Stimulated activated CD4-positive, alpha-beta T cell treated with anti-CD3 and anti-CD28 coated beads, Interleukin-2, amount 100 ng/mL, for 24 hours (primary cell): ENCODE data around the gene PLXNA1.

Source experiments
- DNase-seq, 2 donors: peaks; one replicate each; pipeline ENCODE4 v3.0.0-alpha.2; 2020

The PLXNA1 gene

GRCh38 chr3:127003175-127003555, 20.2 kb downstream of the PLXNA1 start:
- no peak for DNase-seq

DNA sequence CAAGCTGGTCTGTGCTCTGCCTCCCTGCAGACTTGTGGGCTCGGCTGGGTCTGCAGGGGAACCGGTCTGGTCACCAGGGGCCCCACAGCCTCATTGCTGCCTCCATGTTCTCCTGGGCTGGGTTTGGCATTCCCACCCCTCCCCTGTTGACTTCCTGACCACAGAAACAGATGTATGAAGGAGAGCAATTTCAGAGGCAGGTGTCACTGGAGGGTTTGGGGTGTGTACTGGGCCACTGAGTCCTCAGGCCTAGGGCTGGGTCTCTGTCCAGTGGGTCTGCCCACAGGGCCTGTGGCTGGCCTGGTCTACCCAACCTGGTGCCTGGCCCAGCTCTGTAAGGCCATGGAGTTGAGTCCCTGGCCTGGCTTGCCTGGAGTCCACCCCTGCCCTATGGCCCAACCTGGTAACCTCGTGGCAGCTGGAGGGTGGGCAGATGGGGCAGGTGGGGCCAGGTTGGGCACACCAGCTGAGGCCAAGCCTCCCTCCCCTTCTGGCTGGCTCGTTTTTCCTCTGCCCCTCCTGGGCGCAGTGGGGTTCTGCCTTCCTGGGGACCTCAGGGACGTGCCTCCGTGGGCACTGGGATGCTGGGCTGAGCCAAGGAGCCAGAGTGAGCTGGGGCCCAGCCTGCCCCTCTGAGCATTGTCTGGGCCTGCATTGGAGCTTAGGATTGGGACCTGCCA, 20.8 kb downstream of the PLXNA1 start:
- DNase-seq = no peak

DNA sequence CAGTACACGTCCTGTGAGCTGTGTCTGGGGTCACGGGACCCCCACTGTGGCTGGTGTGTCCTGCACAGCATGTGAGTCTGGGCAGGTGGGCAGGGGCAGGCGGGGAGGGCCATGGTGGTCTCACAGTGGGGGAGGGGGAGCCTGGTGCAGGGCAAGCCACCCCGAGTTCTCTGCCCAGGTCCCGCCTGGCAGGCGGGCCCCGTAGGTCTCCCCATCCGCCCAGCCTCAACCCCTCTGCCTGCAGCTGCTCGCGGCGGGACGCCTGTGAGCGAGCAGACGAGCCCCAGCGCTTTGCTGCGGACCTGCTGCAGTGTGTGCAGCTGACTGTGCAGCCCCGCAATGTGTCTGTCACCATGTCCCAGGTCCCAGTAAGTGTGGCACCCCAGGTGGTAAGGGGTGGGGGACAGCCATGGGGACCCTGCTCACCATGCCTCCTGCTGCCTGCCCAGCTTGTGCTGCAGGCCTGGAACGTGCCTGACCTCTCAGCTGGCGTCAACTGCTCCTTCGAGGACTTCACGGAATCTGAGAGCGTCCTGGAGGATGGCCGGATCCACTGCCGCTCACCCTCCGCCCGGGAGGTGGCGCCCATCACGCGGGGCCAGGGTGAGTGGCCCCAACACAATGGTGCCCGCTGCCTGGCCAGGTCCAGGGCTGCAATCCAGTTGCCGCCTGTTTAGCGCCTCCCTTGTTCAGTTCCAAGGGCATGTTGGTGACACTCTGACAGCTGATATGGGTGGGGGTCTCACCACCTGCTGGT, 21.9 kb downstream of the PLXNA1 start:
- no peak for DNase-seq

GRCh38 chr3:127005864-127006500, 23.1 kb downstream of the PLXNA1 start:
- no peak for DNase-seq

GRCh38 chr3:127006781-127007436, 24.0 kb downstream of the PLXNA1 start:
- DNase-seq = no peak

DNA sequence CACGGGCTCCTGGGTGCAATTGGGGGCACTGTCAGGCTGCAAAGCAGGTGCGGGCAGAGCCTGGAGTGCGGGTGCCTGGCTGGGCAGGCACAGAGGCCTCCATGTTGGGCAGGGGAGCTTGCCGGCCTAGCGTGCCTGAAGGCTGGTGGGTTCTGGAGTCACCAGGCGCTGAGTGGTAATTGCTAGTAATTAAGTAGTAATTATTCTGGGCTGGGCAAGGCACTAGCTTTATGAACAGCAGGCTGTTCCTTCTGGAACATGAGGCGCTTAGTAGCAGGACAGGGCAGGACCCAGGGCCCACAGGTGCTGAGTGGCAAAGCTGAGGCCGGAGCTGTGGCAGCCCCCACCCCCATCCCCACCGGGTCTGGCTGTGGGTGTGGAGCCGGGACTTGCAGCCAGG, 25.3 kb downstream of the PLXNA1 start:
- DNase-seq = no peak

DNA sequence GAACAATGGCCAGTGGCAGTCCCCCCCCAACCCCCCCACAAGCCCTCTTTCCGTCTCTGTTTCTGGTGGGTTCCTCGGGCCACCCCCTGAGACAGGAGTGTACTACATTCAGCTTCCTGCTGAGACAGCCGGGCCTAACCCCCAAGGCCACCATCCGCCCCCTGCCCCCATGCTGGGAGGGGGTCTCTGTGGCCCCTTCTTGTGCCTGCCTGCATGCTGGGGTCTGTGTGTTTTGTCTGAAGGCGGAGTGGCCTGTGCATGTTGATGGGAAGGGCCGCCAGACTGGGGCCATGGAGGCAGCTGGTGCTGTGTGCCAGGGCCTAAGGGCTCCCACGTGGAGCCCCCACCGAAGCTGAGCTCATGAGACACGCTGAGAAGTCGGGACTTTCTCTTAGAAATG, 26.6 kb downstream of the PLXNA1 start:
- DNase-seq = no peak

DNA sequence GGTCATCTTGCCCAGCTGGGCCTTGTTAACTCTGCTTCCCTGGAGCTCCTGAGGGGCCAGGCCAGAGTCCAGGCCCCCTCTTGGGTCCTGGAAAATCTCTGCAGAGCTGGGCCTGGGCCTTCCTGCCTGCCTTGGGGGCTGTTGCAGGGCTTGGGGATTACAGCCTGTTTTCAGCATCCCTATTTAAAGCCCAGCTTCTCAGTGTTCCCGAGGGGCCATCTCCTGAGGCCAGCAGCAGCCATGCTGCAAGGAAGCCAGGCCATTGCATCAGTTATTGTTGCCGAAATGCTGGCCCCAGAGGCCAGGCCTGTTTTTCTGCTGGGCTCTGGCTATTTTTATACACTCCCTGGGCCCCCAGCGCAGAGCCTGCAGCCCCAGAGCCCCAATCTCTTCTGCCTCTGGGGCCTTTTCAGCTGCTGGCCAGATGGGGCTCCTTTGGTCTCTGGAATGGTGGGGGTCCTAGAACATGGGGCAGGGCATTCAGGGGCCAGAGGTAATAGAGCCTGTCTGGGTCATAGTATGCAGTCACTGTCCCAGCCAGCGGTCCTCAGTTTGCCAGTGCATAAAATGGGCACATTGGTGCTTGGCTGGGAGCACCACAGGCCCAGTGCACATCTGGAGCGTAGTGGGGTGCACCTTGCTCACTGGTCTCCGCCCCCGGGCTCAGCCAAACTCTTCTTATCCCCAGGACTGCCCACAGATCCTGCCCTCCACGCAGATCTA, 28.5 kb downstream of the PLXNA1 start:
- no peak for DNase-seq

DNA sequence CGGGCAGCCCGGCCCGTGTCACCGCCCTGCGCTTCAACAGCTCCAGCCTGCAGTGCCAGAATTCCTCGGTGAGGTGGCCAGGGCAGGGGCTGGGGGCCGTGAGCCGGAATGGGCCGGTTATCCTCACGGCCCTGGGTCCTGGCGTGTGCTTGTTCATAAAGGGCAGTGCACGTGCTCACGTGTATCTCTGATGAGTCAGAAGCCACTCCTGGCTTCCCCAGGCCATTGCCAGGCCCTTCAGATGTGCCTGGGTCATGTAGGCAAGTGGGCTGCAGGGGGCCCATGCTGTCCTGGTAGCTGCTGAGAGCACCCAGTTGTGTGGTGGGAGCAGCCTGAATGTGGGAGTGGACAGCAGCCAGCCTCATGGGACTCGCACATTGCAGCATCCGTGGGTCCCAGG, 29.2 kb downstream of the PLXNA1 start:
- DNase-seq = no peak

GRCh38 chr3:127013181-127013580, 30.3 kb downstream of the PLXNA1 start:
- DNase-seq = no peak

DNA sequence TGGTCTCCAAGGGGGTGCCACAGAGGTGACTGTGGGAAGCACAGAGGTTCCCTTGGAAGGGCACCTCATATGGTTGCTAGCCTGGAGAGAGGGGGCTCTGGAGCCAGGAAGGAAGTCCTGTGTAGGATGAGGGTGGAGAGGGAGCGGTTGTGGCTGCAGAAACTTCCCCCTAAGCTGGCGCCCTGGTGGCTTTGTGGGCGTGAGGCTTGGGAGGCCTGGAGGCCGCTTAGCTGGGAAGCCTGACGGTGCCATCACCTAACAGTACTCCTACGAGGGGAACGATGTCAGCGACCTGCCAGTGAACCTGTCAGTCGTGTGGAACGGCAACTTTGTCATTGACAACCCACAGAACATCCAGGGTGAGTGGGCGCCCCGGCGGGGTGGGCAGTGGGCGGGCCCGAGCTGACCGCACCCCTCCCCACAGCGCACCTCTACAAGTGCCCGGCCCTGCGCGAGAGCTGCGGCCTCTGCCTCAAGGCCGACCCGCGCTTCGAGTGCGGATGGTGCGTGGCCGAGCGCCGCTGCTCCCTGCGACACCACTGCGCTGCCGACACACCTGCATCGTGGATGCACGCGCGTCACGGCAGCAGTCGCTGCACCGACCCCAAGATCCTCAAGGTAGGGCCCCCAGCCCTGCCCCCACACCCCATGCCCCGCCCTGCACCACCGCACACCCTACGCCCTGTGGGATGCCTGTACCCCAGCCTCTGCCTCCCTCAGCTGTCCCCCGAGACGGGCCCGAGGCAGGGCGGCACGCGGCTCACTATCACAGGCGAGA, 31.0 kb downstream of the PLXNA1 start:
- DNase-seq = no peak

DNA sequence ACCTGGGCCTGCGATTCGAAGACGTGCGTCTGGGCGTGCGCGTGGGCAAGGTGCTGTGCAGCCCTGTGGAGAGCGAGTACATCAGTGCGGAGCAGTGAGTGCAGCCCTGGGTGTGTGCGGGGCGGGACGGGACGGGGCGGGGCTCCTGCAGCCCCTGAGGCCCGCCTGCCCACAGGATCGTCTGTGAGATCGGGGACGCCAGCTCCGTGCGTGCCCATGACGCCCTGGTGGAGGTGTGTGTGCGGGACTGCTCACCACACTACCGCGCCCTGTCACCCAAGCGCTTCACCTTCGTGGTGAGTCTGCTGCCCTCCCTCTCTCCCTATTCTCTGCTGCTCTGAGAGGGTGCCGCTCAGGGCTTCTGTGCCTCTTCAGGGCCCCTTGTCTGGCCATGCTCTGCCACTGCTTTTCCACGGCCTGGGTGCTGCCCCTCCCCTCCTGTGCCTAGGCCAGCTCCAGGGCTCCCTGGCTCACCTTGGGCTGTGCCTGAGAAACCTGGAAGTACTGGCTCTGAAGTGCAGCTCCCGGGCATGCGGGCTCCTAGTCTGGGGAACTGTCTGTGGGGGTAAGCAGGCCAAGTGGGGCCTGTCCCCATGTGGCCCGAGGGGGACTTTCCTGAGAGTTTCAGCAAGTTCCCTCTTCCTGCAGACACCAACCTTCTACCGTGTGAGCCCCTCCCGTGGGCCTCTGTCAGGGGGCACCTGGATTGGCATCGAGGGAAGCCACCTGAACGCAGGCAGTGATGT, 31.8 kb downstream of the PLXNA1 start:
- DNase-seq = no peak

GRCh38 chr3:127015282-127016042, 32.5 kb downstream of the PLXNA1 start:
- DNase-seq = no peak

DNA sequence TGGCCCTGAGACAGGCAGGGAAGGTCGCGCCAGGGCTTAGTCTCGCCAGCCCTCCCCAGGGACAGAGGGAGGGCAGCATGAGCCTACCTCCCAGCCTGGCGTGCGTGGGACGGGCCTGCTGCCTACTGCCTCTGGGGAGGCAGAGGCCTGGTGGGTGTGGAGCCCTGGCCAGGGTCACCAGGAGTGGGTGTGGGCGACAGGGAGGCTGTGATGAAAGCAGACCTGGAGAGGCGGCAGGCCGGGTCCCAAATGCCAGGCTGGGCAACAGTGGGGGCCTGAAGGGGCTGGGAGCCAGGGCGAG, 33.1 kb downstream of the PLXNA1 start:
- DNase-seq = no peak

GRCh38 chr3:127016461-127016860, 33.5 kb downstream of the PLXNA1 start:
- DNase-seq = no peak

DNA sequence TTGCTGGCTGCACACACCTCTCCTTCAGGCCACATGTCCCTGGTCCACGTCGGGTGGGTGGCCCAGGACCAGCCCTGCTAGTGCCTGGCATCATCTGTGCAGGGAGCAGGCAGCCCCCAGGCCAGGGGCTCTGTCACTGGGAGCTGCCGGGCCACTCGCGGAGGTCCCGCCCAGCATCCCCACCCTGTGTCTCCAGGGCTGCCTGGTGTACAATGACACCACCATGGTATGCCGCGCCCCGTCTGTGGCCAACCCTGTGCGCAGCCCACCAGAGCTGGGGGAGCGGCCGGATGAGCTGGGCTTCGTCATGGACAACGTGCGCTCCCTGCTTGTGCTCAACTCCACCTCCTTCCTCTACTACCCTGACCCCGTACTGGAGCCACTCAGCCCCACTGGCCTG, 34.3 kb downstream of the PLXNA1 start:
- no peak for DNase-seq

DNA sequence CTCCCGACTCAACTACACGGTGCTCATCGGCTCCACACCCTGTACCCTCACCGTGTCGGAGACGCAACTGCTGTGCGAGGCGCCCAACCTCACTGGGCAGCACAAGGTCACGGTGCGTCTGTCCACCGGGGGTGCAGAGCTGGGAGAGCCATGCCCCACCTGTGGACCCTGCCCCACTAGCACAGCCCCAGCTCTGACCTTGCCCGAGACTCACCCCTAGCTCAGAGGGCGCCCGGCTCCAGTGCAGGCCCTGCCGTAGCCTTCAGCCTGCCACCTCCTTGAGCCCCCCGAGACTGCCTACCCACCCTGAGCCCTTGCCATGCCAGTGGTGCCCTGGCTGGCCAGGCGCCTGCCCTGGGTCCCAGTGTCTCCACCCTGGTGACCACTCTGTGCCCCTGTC, 34.9 kb downstream of the PLXNA1 start:
- DNase-seq = no peak

GRCh38 chr3:127018306-127018828, 35.5 kb downstream of the PLXNA1 start:
- no peak for DNase-seq

GRCh38 chr3:127019449-127019848, 36.5 kb downstream of the PLXNA1 start:
- DNase-seq = no peak

DNA sequence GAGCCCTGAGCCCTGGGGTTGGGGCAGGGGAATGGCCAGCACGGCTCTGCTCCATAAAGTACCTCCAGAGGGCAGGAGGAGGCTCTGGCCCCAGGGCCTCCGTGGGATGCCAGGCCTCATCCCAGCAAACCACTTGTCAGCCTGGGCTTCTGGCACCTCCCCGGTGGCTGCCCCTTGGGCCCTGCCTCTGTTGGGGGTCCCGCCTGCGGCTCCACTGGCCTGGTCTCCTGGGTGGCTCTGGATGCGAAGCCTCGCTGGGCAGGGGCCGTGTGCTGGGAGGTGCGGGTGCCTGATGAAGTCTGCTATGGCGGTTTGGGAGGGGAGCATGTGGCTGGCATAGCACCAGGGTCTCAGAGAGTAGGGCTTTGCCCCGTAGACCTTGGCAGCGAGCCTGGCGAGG, 37.6 kb downstream of the PLXNA1 start:
- no peak for DNase-seq

DNA sequence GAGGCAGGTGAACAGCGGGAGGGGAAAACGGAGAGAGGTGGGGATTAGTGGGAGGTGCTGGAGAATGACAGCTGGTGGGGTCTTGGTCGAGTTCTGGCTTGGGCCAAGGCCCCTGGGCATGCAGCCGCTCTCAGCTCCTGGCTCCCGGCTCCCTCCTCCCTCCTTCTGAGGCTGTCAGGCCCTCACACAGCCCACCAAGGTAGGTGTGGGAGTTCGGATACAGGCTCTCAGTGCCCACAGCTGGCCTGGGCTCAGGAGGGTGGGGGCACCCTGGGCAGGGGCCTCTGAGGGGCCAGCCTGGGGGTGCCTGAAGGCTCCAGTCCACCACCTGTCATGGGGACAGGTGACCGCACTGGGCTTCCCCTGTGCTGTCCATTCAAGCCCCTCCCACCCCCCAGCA, 39.9 kb downstream of the PLXNA1 start:
- DNase-seq = no peak
